ENCODE results near the gene ITIH4.

The ITIH4 gene

DNA sequence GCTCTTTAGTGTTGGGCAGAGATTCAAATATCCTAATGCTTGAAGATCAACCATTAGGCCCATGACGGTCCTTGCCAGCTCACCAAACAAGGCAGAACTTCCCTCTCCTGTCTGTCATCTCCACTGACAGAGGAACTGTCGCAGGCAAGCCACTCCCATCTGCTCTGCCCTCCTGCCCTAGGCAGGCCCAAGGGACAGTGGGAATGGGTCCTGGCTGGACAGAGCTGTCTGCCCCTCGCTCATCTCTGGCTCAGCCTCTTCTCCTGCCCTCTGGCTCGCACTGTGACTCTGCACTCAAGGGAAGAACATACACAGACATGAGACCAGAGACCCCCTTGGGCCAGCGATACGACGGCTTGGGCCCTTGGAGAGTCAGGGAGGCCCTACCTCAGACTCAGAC is 12.0 kb upstream of the ITIH4 start:
- no peaks in the 10 kb centered on the region for H3K27me3 ChIP-seq (ENCODE audit: insufficient read depth, low read length)
- no peak overlapping the region for H2AFZ ChIP-seq (ENCODE audit: low read length, unreplicated experiment)
- no peaks in the 10 kb centered on the region for H3K79me2 ChIP-seq (ENCODE audit: control insufficient read depth, insufficient read depth, low read length, unreplicated experiment)
- no peaks in the 10 kb centered on the region for H3K4me1 ChIP-seq (ENCODE audit: control insufficient read depth, insufficient read depth, low read length, unreplicated experiment)
- no peaks in the 10 kb centered on the region for H3K36me3 ChIP-seq (ENCODE audit: insufficient read depth, low read length)
- no peak overlapping the region for H3K4me3 ChIP-seq (ENCODE audit: low read depth, low read length)
- H3K27ac ChIP-seq (ENCODE audit: low read depth, low read length), result no peak overlapping the region

DNA sequence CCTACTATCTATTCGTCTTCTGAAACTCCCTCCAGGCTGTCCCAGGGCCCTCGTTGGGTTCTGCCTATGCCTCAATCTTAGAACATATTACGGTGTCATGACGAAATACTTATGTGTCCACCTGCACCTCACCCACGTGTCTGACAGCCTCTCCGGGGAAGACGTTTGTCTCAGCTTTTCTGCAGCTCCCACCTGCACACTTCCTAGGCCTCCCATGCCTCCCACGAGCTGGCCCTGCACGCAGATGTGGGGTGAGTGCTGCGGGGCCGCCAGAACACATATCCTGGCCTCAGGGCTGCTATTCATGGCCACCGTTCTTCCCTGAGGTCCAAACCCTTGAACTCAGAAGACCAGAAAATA is 11.5 kb upstream of the ITIH4 start:
- H3K36me3 ChIP-seq (ENCODE audit: insufficient read depth, low read length), result no peaks in the 10 kb centered on the region
- H3K79me2 ChIP-seq (ENCODE audit: control insufficient read depth, insufficient read depth, low read length, unreplicated experiment), result no peaks in the 10 kb centered on the region
- H3K27ac ChIP-seq (ENCODE audit: low read depth, low read length), result no peak overlapping the region
- H3K4me1 ChIP-seq (ENCODE audit: control insufficient read depth, insufficient read depth, low read length, unreplicated experiment), result no peaks in the 10 kb centered on the region
- no peak overlapping the region for H3K4me3 ChIP-seq (ENCODE audit: low read depth, low read length)
- H3K27me3 ChIP-seq (ENCODE audit: insufficient read depth, low read length), result no peaks in the 10 kb centered on the region
- no peak overlapping the region for H2AFZ ChIP-seq (ENCODE audit: low read length, unreplicated experiment)

DNA sequence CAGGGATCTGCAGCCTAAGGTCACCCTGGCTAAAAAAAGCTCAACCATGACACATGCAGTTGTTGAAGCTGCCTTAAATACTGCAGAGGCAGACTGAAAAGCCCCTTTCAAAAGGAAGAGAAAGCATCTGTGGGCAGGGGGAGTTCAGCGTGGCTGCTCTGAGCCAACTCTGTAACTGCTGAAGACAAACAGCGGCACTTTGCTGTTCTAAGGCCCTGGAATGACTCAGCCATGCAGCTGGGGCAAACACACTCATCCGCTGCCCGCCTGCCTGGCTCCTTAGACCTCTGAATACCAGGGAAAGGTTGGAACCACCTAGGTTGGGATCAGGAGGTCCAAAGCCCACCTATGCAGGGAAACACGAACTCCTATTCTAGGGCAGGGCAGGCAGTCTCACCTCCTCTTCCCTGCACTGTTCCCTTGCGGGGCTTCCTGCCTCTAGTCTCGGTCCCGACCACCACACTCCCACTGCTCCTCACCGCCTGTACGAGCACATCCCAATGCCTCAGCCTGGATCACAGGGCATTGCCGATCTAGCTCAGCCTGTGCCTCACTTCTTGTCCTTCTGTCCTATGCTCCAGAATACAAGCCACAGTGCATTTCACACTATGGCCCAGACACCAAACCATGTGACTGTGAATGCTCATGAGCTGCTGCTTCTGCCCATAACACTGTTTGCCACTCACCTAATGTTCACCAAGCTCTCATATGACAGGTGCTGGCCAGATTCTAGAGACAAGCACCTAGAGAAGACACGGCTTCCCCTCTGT is 10.9 kb upstream of the ITIH4 start:
- Histone ChIP-seq H3K4me3 (ENCODE audit: low read depth, low read length) (no peak overlapping the region), H3K36me3 (ENCODE audit: insufficient read depth, low read length) (no peaks in the 10 kb centered on the region), H3K79me2 (ENCODE audit: control insufficient read depth, insufficient read depth, low read length, unreplicated experiment) (no peaks in the 10 kb centered on the region), H2AFZ (ENCODE audit: low read length, unreplicated experiment) (no peak overlapping the region), H3K27ac (ENCODE audit: low read depth, low read length) (no peak overlapping the region), H3K4me1 (ENCODE audit: control insufficient read depth, insufficient read depth, low read length, unreplicated experiment) (no peaks in the 10 kb centered on the region), H3K27me3 (ENCODE audit: insufficient read depth, low read length) (no peaks in the 10 kb centered on the region)

- Histone ChIP-seq H3K4me3 (ENCODE audit: low read depth, low read length) (no peak overlapping the region), H3K36me3 (ENCODE audit: insufficient read depth, low read length) (no peaks in the 10 kb centered on the region), H2AFZ (ENCODE audit: low read length, unreplicated experiment) (no peak overlapping the region), H3K27ac (ENCODE audit: low read depth, low read length) (no peak overlapping the region), H3K27me3 (ENCODE audit: insufficient read depth, low read length) (no peaks in the 10 kb centered on the region), H3K4me1 (ENCODE audit: control insufficient read depth, insufficient read depth, low read length, unreplicated experiment) (no peaks in the 10 kb centered on the region), H3K79me2 (ENCODE audit: control insufficient read depth, insufficient read depth, low read length, unreplicated experiment) (no peaks in the 10 kb centered on the region)
These were observed 9.5 kb upstream of the ITIH4 start for GRCh38 chr3:52839892-52840545.

DNA sequence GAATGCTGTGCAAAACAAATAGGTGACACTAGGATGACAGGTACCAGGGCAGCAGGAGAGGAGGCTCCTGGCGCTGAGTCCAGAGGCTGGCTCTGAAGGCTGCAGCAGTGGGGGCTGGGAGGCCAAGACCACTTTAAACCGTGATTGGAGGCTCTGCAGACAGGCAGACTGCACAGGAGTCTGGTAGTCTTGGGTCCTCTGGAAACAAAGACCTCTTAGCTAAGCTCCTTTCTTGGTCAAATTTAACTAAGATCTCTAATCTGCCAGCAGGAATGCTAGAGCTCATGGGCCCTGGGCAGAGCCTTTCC is 8.8 kb upstream of the ITIH4 start:
- no peak overlapping the region for H3K27ac ChIP-seq (ENCODE audit: low read depth, low read length)
- H3K4me1 ChIP-seq (ENCODE audit: control insufficient read depth, insufficient read depth, low read length, unreplicated experiment), result no peaks in the 10 kb centered on the region
- H3K79me2 ChIP-seq (ENCODE audit: control insufficient read depth, insufficient read depth, low read length, unreplicated experiment), result no peaks in the 10 kb centered on the region

DNA sequence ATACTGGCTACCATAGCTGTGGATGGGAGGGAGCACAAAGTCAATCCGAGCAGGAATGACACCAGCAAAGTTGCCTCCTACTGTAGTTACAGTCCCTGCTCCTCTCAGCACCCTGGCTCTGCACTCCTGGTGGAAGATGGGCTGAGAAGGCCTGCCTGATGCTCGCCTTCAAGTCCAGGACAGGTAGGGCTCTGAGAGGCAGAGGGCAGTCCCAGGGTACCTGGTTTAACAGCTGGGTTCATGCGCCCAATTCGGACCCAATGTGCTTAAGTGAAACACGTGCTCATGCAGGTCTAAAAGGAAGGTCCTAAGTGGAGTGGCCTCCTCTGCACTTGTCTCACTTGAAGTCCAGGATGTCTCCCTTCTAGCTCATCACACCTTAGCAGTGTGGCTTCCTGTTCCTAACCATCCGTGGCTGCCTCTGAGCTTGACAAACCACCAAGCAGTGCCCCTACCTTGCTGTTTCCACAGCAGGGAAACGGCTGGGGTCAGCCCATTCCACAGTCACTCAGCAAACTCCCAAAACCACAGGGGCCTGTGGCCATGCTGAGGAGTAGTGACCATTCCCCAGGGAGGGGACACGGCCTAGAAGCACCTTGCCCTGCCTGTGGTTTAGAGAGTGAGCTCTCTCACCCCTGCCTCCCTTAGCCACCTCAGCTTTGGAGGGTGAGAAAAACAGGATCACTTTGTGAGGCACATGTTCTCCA is 8.2 kb upstream of the ITIH4 start:
- Histone ChIP-seq H3K27ac (ENCODE audit: low read depth, low read length) (no peak overlapping the region), H3K27me3 (ENCODE audit: insufficient read depth, low read length) (no peaks in the 10 kb centered on the region), H3K4me3 (ENCODE audit: low read depth, low read length) (no peak overlapping the region), H3K79me2 (ENCODE audit: control insufficient read depth, insufficient read depth, low read length, unreplicated experiment) (no peaks in the 10 kb centered on the region), H3K4me1 (ENCODE audit: control insufficient read depth, insufficient read depth, low read length, unreplicated experiment) (no peaks in the 10 kb centered on the region), H2AFZ (ENCODE audit: low read length, unreplicated experiment) (no peak overlapping the region), H3K36me3 (ENCODE audit: insufficient read depth, low read length) (no peaks in the 10 kb centered on the region)

More for the DNA sequence above, 8.8 kb upstream of the ITIH4 start:
- no peak overlapping the region for H3K4me3 ChIP-seq (ENCODE audit: low read depth, low read length)
- H3K36me3 ChIP-seq (ENCODE audit: insufficient read depth, low read length), result no peaks in the 10 kb centered on the region
- H3K27me3 ChIP-seq (ENCODE audit: insufficient read depth, low read length), result no peaks in the 10 kb centered on the region
- H2AFZ ChIP-seq (ENCODE audit: low read length, unreplicated experiment), result no peak overlapping the region

GRCh38 chr3:52836986-52837385 is 6.5 kb upstream of the ITIH4 start:
- Histone ChIP-seq H3K4me1 (ENCODE audit: control insufficient read depth, insufficient read depth, low read length, unreplicated experiment) (peaks cover 3% of the 10 kb centered on the region), H3K4me3 (ENCODE audit: low read depth, low read length) (no peak overlapping the region), H2AFZ (ENCODE audit: low read length, unreplicated experiment) (no peak overlapping the region), H3K79me2 (ENCODE audit: control insufficient read depth, insufficient read depth, low read length, unreplicated experiment) (no peaks in the 10 kb centered on the region), H3K27ac (ENCODE audit: low read depth, low read length) (no peak overlapping the region), H3K27me3 (ENCODE audit: insufficient read depth, low read length) (no peaks in the 10 kb centered on the region), H3K36me3 (ENCODE audit: insufficient read depth, low read length) (no peaks in the 10 kb centered on the region)

DNA sequence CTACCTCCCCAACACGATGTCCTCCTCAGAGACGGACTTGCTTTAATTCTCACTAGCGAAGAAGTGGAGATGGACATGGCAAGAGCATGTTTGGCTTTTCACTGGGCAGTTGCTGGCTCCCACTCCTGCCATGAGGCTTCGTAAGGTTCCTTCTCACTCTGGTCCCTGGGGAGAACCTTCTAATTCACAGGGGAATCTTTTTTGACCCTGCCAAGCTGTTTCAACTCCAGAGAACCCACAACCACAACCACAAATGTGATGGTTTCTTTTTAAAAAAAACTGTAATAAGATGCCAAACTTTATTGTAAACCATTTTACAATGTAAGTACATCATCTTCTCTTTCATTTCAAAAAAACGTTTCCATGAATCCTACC is 6.0 kb upstream of the ITIH4 start:
- no peak overlapping the region for H3K4me3 ChIP-seq (ENCODE audit: low read depth, low read length)
- no peaks in the 10 kb centered on the region for H3K27me3 ChIP-seq (ENCODE audit: insufficient read depth, low read length)
- no peaks in the 10 kb centered on the region for H3K36me3 ChIP-seq (ENCODE audit: insufficient read depth, low read length)
- no peak overlapping the region for H2AFZ ChIP-seq (ENCODE audit: low read length, unreplicated experiment)
- no peaks in the 10 kb centered on the region for H3K79me2 ChIP-seq (ENCODE audit: control insufficient read depth, insufficient read depth, low read length, unreplicated experiment)
- H3K27ac ChIP-seq (ENCODE audit: low read depth, low read length), result no peak overlapping the region
- peaks cover 8% of the 10 kb centered on the region for H3K4me1 ChIP-seq (ENCODE audit: control insufficient read depth, insufficient read depth, low read length, unreplicated experiment)

DNA sequence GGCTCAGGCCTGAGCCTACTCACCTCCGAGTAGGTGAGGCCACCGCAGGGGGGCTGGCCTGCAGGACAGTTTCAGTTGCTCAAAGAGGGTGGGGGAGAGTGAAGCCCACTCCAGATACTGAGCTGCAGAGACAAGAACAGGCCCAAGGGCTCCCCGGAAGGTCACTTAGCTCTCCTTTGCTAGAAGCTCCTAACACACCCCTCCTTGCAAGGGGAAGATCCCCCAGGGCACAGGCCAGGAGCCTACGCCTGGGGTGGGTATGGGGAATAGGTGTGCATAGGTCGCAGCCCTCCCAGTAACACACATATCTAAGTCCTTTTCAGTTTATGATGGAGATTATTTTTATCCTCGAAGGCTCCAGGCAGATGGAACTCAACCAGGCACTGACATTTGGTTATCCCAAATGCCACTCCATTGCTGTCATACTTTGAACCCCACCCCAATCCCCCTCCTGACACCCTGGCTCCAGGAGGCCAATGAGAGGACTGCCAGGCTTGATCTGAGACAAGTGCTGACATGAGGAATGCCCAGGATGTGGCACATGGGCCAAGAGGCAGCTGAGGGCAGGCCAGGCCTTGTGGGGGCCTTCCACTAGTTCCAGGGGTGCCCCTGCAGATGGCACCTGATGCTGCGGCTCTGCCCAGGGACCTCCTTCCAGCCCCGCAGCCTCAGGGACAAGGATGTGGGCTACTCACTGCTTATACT is 5.4 kb upstream of the ITIH4 start:
- H3K27me3 ChIP-seq (ENCODE audit: insufficient read depth, low read length), result no peaks in the 10 kb centered on the region
- H3K79me2 ChIP-seq (ENCODE audit: control insufficient read depth, insufficient read depth, low read length, unreplicated experiment), result no peaks in the 10 kb centered on the region
- no peak overlapping the region for H3K27ac ChIP-seq (ENCODE audit: low read depth, low read length)
- no peaks in the 10 kb centered on the region for H3K36me3 ChIP-seq (ENCODE audit: insufficient read depth, low read length)
- no peak overlapping the region for H2AFZ ChIP-seq (ENCODE audit: low read length, unreplicated experiment)
- H3K4me1 ChIP-seq (ENCODE audit: control insufficient read depth, insufficient read depth, low read length, unreplicated experiment), result peaks cover 14% of the 10 kb centered on the region
- H3K4me3 ChIP-seq (ENCODE audit: low read depth, low read length), result no peak overlapping the region

- no peak within 1 kb of the TSS for H2AFZ ChIP-seq (ENCODE audit: low read length, unreplicated experiment)
- H3K4me3 ChIP-seq (ENCODE audit: low read depth, low read length), result no peak within 1 kb of the TSS
- no peaks in the 10 kb centered on the region for H3K36me3 ChIP-seq (ENCODE audit: insufficient read depth, low read length)
- no peak within 1 kb of the TSS for H3K27ac ChIP-seq (ENCODE audit: low read depth, low read length)
- no peaks in the 10 kb centered on the region for H3K79me2 ChIP-seq (ENCODE audit: control insufficient read depth, insufficient read depth, low read length, unreplicated experiment)
- no peaks in the 10 kb centered on the region for H3K27me3 ChIP-seq (ENCODE audit: insufficient read depth, low read length)
- H3K4me1 ChIP-seq (ENCODE audit: control insufficient read depth, insufficient read depth, low read length, unreplicated experiment), result peaks cover 21% of the 10 kb centered on the region
These were observed 4.5 kb upstream of the ITIH4 start, which contains the start of gene MUSTN1 for GRCh38 chr3:52834871-52835501. TSS of gene MUSTN1 (minus strand) at chr3:52835019. CDS start at chr3:52834948, 71 bp downstream.

All from ACC112 (cell line).